ENCODE measurements around the gene NREP.

NREP gene, protein sequence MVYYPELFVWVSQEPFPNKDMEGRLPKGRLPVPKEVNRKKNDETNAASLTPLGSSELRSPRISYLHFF

DNA sequence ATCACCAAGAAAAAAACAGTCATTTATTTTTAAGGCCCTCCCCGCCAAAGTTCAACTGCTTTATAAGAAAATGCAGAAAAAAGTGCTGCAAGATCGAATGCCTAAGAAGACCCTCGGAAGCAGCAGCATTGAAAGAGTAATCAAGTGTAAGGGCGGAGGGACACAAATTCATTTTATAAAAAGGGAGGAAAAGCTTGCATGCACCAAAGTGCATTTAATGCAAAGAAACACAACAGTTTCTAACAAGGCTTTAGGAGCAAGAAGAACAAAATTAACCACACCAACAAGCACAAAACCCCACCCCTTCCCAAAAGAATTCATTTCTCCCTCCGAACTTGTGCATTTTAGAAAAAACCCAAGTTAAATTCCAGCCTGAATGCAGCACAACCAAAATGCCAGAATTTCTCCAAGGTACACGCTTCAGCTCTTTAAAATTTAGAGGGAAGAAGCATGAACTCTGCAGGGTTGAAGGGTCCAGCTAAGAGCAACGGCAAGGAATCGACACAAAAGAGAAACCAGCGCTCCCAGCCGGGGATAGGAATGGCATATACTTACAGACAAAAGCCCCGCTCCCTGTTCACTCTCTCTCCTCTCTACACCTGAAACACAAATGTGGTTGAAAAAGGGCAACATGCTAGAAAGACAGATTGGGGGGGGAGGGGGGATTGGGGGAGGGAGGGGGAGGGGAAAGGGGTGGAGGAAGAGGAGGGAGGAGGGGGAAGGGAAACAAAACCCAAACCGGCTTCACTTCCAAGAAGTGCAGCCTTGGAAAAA lies at the start of gene NREP:
Gene NREP (minus strand): TSS at position 614 of the 774 bp plus-strand sequence. CDS start 1,422 bp downstream, outside the sequence.
- Histone ChIP-seq H3K4me3 (ENCODE audit: low read depth in 1 of 2, low read length in 1 of 2) (peak within 1 kb of the TSS; percentile 76 to 83), H3K9me3 (no peaks in the 10 kb centered on the region), H3K36me3 (no peaks in the 10 kb centered on the region), H3K4me1 (ENCODE audit: control insufficient read depth in 1 of 2, insufficient read depth in 1 of 2, low read depth in 1 of 2, low read length in 1 of 2) (peaks cover 12 to 15% of the 10 kb centered on the region in 2 experiments), H3K27me3 (no peaks in the 10 kb centered on the region), H3K27ac (peak within 1 kb of the TSS; percentile 60)
- TF ChIP-seq, protein P1, sequence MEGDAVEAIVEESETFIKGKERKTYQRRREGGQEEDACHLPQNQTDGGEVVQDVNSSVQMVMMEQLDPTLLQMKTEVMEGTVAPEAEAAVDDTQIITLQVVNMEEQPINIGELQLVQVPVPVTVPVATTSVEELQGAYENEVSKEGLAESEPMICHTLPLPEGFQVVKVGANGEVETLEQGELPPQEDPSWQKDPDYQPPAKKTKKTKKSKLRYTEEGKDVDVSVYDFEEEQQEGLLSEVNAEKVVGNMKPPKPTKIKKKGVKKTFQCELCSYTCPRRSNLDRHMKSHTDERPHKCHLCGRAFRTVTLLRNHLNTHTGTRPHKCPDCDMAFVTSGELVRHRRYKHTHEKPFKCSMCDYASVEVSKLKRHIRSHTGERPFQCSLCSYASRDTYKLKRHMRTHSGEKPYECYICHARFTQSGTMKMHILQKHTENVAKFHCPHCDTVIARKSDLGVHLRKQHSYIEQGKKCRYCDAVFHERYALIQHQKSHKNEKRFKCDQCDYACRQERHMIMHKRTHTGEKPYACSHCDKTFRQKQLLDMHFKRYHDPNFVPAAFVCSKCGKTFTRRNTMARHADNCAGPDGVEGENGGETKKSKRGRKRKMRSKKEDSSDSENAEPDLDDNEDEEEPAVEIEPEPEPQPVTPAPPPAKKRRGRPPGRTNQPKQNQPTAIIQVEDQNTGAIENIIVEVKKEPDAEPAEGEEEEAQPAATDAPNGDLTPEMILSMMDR (IDR thresholded peaks at IDR 0.05), result no peak

GRCh38 chr5:111806753-111807152 lies 49.8 kb upstream of the NREP start:
- Histone ChIP-seq H3K9me3 (no peaks in the 10 kb centered on the region), H3K4me1 (ENCODE audit: control insufficient read depth in 1 of 2, insufficient read depth in 1 of 2, low read depth in 1 of 2, low read length in 1 of 2) (no peaks in the 10 kb centered on the region), H3K27ac (no peak overlapping the region), H3K27me3 (no peaks in the 10 kb centered on the region), H3K4me3 (ENCODE audit: low read depth in 1 of 2, low read length in 1 of 2) (no peak overlapping the region), H3K36me3 (no peaks in the 10 kb centered on the region)
- TF ChIP-seq, protein P1 (IDR thresholded peaks at IDR 0.05), result no peak

DNA sequence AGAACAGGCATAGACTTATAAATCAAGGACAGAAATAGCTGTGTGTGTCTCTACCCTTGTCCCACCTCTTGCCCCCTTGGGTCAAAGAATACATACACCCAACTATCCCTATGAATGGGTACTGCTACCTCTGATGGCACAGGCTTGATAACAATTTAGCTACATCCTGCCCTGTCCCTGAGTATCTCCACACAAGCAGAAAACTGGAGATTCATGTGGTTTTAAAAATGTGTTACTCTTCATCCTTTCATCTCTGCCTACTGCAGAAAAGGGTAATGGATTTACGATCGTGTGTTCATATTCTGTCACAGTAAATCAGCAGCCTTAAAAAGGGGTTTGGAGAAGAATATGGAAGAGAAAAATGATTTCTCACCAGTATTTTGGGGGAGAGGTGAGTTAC lies 49.2 kb upstream of the NREP start:
- Histone ChIP-seq H3K27ac (no peak overlapping the region), H3K9me3 (no peaks in the 10 kb centered on the region), H3K4me3 (ENCODE audit: low read depth in 1 of 2, low read length in 1 of 2) (no peak overlapping the region), H3K27me3 (no peaks in the 10 kb centered on the region), H3K4me1 (ENCODE audit: control insufficient read depth in 1 of 2, insufficient read depth in 1 of 2, low read depth in 1 of 2, low read length in 1 of 2) (no peaks in the 10 kb centered on the region), H3K36me3 (no peaks in the 10 kb centered on the region)
- TF ChIP-seq, protein P1 (IDR thresholded peaks at IDR 0.05), result no peak

DNA sequence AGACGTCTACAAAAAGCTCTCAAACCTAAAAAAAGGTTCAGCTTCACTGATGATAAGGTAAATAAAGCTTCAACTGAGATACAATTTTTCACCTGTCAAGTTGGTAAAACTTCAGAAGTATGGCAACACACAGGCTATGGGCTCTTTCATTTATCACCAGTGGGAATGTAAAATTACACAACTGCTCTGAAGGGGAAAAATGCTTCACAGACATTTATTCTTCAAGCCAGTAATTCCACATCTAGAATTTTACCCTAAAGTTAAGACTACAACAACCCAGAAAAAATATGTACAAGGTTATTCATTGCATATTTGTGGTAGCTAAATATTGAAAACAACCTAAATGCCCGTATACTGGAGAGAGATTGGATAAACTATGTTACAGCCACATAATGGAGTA lies 48.1 kb upstream of the NREP start:
- TF ChIP-seq, protein P1 (IDR thresholded peaks at IDR 0.05), result no peak
- no peak overlapping the region for H3K4me3 ChIP-seq (ENCODE audit: low read depth in 1 of 2, low read length in 1 of 2)
- no peak overlapping the region for H3K27ac ChIP-seq
- H3K9me3 ChIP-seq, result no peaks in the 10 kb centered on the region
- H3K27me3 ChIP-seq, result no peaks in the 10 kb centered on the region
- H3K36me3 ChIP-seq, result no peaks in the 10 kb centered on the region
- no peaks in the 10 kb centered on the region for H3K4me1 ChIP-seq (ENCODE audit: control insufficient read depth in 1 of 2, insufficient read depth in 1 of 2, low read depth in 1 of 2, low read length in 1 of 2)

GRCh38 chr5:111800351-111800750 lies 43.4 kb upstream of the NREP start:
- no peaks in the 10 kb centered on the region for H3K9me3 ChIP-seq
- H3K4me3 ChIP-seq (ENCODE audit: low read depth in 1 of 2, low read length in 1 of 2), result no peak overlapping the region
- no peak overlapping the region for H3K27ac ChIP-seq
- TF ChIP-seq, protein P1 (IDR thresholded peaks at IDR 0.05), result no peak
- H3K4me1 ChIP-seq (ENCODE audit: control insufficient read depth in 1 of 2, insufficient read depth in 1 of 2, low read depth in 1 of 2, low read length in 1 of 2), result no peaks in the 10 kb centered on the region
- no peaks in the 10 kb centered on the region for H3K36me3 ChIP-seq
- H3K27me3 ChIP-seq, result no peaks in the 10 kb centered on the region

Data from neutrophil (primary cell).